Memory B cell (primary cell): ENCODE data around the gene CAMTA1.
"Not testable (repeated sequence)": the region's sequence is repeated elsewhere in the genome, so short reads cannot be mapped to it uniquely, and the experiment has no call there.

Experiments used
- ATAC-seq: fragments of 150-1000 bp; cut with Tn5 transposase; 2 replicates; pipeline ENCODE4 v1.10.0; 2021; ENCODE audit warnings: low read depth, mild to moderate bottlenecking, moderate library complexity
- DNase-seq, 2 donors: peaks; one replicate each; pipeline ENCODE4 v3.0.0; 2022; ENCODE audit warnings: low spot score in 2 of 2
- H3K27ac Mint-ChIP-seq: one replicate; pipeline ENCODE4 v1.8.0; 2022; ENCODE audit warnings: mild to moderate bottlenecking, moderate library complexity, mixed read lengths
- H3K27me3 Mint-ChIP-seq: one replicate; pipeline ENCODE4 v1.8.0; 2022; ENCODE audit warnings: mixed read lengths
- H3K36me3 Mint-ChIP-seq: one replicate; pipeline ENCODE4 v1.8.0; 2022; ENCODE audit warnings: mild to moderate bottlenecking, mixed read lengths
- H3K4me1 Mint-ChIP-seq: one replicate; pipeline ENCODE4 v1.8.0; 2022; ENCODE audit warnings: mixed read lengths
- H3K4me3 Mint-ChIP-seq: one replicate; pipeline ENCODE4 v1.8.0; 2022; ENCODE audit warnings: mild to moderate bottlenecking, moderate library complexity, mixed read lengths
- H3K9me3 Mint-ChIP-seq: one replicate; pipeline ENCODE4 v1.8.0; 2022; ENCODE audit warnings: mixed read lengths

Gene CAMTA1

GRCh38 chr1:6827630-6828165, 42.4 kb downstream of the CAMTA1 start:
- ATAC-seq (no peak), DNase-seq (no peak)
- Mint-ChIP-seq H3K4me3 (no peak overlapping the region), H3K9me3 (no peaks in the 10 kb centered on the region), H3K36me3 (peaks cover 13% of the 10 kb centered on the region), H3K27ac (no peak overlapping the region), H3K27me3 (no peaks in the 10 kb centered on the region), H3K4me1 (peaks cover 4% of the 10 kb centered on the region)

DNA sequence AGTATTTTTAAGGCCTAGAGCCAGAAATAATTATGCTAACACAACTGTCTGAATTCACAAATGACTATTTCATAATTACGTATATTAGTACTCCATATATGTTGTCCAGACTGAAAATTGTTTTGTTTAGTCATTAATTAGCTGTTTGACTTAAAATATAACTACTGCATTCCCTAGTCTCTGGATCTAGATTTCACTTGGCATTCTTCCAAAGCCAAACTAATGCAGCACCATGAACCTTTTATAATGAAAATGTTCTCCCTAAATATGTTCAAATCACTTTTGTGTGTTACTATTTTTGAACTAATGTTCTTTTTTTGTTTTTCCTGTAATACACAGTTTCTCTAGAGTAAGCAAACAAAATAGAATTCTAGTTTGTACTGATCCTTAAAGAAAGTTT, 46.1 kb downstream of the CAMTA1 start:
- ATAC-seq (no peak), DNase-seq (no peak)
- Mint-ChIP-seq H3K4me3 (no peak overlapping the region), H3K36me3 (peaks cover 21% of the 10 kb centered on the region), H3K9me3 (no peaks in the 10 kb centered on the region), H3K27me3 (no peaks in the 10 kb centered on the region), H3K27ac (no peak overlapping the region), H3K4me1 (peaks cover 4% of the 10 kb centered on the region)

- H3K27me3 Mint-ChIP-seq, ATAC-seq, DNase-seq, H3K4me3 Mint-ChIP-seq, H3K9me3 Mint-ChIP-seq, H3K27ac Mint-ChIP-seq, H3K4me1 Mint-ChIP-seq: not testable (repeated sequence)
- H3K36me3 Mint-ChIP-seq = peaks cover 23% of the 10 kb centered on the region
Measured at GRCh38 chr1:6832006-6832405, 46.8 kb downstream of the CAMTA1 start.

DNA sequence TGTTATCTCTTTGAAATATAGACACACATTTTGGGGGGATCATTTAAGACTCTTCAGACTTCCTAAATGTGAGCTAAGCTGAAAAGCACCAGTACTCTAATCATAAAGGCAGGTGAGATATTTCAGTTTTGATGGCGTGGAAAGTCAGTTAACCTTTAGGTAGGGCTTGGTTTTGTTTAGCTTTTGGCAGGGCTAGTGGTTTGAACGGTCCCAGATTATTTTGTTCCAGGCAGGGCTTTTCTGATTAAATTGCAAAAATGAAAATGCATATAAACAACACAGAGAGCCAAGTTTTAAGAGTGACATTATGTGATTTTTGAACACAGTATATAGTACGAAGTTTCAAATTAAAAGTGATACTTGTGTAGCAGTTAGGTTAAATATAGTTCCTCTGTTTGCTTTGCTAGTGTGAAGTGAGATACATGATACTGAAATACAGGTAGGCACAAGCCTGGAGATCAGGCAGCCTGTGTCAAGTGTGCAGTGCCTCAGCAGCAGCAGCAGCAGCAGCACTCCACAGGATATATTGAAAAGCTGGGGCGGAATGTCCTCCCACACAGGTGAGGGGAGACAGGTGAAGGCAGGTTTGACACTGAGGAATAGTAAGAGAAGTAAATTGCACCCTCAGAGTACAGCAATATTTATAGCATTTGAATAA, 47.4 kb downstream of the CAMTA1 start:
- no peak overlapping the region for H3K27ac Mint-ChIP-seq
- peaks cover 4% of the 10 kb centered on the region for H3K4me1 Mint-ChIP-seq
- no peak overlapping the region for H3K4me3 Mint-ChIP-seq
- DNase-seq (no peak), ATAC-seq (no peak)
- no peaks in the 10 kb centered on the region for H3K9me3 Mint-ChIP-seq
- H3K36me3 Mint-ChIP-seq = peaks cover 21% of the 10 kb centered on the region
- H3K27me3 Mint-ChIP-seq = no peaks in the 10 kb centered on the region

DNA sequence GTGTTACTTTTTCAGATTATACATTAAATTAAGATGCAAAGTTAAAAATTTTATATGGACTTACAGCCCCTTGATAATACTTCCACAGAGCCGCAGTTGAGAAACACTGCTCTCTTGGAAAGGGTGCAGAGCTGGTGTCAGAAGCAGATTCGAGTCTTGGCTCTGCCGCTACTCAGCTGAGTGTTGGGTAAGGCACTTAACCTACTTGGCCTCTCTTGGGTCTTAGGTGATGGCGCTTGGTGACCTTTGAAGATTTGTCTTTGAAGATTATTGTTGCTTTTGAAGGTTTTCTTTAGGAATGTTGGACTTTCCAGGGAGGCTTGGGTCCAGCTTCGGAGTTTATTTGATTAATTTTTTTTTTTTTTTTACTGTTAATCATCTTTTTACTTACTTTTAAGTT, 48.5 kb downstream of the CAMTA1 start:
- no peak overlapping the region for H3K4me3 Mint-ChIP-seq
- ATAC-seq = no peak
- peaks cover 4% of the 10 kb centered on the region for H3K4me1 Mint-ChIP-seq
- no peaks in the 10 kb centered on the region for H3K27me3 Mint-ChIP-seq
- DNase-seq = no peak
- peaks cover 17% of the 10 kb centered on the region for H3K36me3 Mint-ChIP-seq
- no peak overlapping the region for H3K27ac Mint-ChIP-seq
- no peaks in the 10 kb centered on the region for H3K9me3 Mint-ChIP-seq

GRCh38 chr1:6834366-6834765, 49.1 kb downstream of the CAMTA1 start:
- DNase-seq = no peak
- no peak overlapping the region for H3K27ac Mint-ChIP-seq
- no peak overlapping the region for H3K4me3 Mint-ChIP-seq
- peaks cover 5% of the 10 kb centered on the region for H3K4me1 Mint-ChIP-seq
- no peak for ATAC-seq
- H3K27me3 Mint-ChIP-seq = no peaks in the 10 kb centered on the region
- no peaks in the 10 kb centered on the region for H3K9me3 Mint-ChIP-seq
- H3K36me3 Mint-ChIP-seq = peaks cover 15% of the 10 kb centered on the region

DNA sequence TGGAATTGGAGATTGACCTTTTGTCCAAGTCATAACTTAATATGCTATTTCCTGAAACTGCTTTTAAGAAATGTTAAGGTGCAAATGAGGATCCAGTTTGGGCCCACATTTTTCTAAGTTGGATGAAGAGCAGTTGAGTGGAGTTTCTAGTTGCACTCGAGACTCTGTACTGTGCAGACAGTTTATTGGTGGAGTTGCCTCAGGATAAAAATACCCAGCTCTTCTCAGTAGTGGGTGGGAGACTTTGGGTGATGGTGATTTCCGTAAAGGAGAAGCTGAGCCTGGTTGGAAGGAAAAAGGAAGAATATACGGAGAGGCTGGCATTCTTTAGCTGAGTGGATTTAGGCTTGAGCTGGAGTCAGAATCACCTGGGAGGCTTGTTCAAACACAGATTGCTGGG, 49.9 kb downstream of the CAMTA1 start:
- Mint-ChIP-seq H3K27ac (no peak overlapping the region), H3K27me3 (no peaks in the 10 kb centered on the region), H3K4me1 (peaks cover 8% of the 10 kb centered on the region), H3K9me3 (no peaks in the 10 kb centered on the region), H3K36me3 (peaks cover 17% of the 10 kb centered on the region), H3K4me3 (no peak overlapping the region)
- DNase-seq (no peak), ATAC-seq (no peak)

DNA sequence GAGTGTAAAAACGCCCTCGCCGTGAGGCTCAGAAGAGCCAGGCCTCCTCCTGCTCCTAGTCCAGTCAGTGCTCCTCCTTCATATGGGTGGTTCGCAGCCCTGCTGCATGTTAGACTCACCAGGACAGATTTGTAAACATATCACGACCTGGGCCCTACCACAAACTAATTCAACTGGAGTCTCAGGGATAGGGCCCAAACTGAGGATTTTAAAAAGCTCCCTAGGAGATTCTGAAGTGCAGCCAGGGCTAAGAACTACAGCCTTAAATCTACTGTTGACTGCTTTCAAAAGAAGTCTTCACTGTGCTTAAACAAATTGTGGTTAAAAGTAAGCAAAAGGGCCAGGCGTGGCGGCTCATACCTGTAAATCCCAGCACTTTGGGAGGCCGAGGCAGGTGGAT, 57.0 kb downstream of the CAMTA1 start:
- no peak for ATAC-seq
- H3K4me1 Mint-ChIP-seq = peaks cover 21% of the 10 kb centered on the region
- peak overlapping the region; percentile 24 for H3K27ac Mint-ChIP-seq
- peaks cover 45% of the 10 kb centered on the region for H3K36me3 Mint-ChIP-seq
- H3K27me3 Mint-ChIP-seq = no peaks in the 10 kb centered on the region
- no peak for DNase-seq
- peaks cover 6% of the 10 kb centered on the region for H3K9me3 Mint-ChIP-seq
- H3K4me3 Mint-ChIP-seq = no peak overlapping the region

GRCh38 chr1:6845786-6846185, 60.5 kb downstream of the CAMTA1 start:
- not testable (repeated sequence) for ATAC-seq, H3K4me3 Mint-ChIP-seq, H3K27me3 Mint-ChIP-seq, H3K27ac Mint-ChIP-seq, DNase-seq, H3K9me3 Mint-ChIP-seq
- H3K36me3 Mint-ChIP-seq = peaks cover 52% of the 10 kb centered on the region
- H3K4me1 Mint-ChIP-seq = peaks cover 13% of the 10 kb centered on the region

- Mint-ChIP-seq H3K36me3 (peaks cover 55% of the 10 kb centered on the region), H3K4me1 (peaks cover 6% of the 10 kb centered on the region), H3K9me3 (peaks cover 9% of the 10 kb centered on the region), H3K27ac (no peak overlapping the region), H3K27me3 (no peaks in the 10 kb centered on the region), H3K4me3 (no peak overlapping the region)
- DNase-seq = no peak
- ATAC-seq = no peak
Measured at GRCh38 chr1:6848816-6849215, 63.6 kb downstream of the CAMTA1 start.

DNA sequence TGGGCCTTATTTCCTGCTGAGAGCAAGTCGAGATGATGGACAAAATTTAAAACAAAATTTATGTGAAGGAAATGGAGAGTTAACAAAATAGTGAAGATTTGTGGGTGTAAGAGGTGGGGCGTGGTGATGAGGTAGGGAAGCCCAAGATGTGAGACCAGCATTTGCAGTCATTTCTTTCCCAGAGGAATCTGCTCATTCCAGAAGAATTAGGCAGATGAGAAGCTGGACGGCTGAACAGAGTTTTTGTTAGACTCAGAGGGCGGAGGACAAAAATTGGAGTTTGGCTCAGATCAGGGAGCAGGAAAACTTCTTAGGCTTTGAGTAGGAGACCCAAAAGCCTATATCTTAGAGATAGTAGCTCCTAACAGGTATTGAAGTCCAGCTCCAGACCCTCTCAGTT, 65.3 kb downstream of the CAMTA1 start:
- H3K9me3 Mint-ChIP-seq = peaks cover 6% of the 10 kb centered on the region
- no peaks in the 10 kb centered on the region for H3K27me3 Mint-ChIP-seq
- ATAC-seq (no peak), DNase-seq (no peak)
- H3K4me1 Mint-ChIP-seq = peaks cover 6% of the 10 kb centered on the region
- peaks cover 52% of the 10 kb centered on the region for H3K36me3 Mint-ChIP-seq
- no peak overlapping the region for H3K4me3 Mint-ChIP-seq
- no peak overlapping the region for H3K27ac Mint-ChIP-seq

DNA sequence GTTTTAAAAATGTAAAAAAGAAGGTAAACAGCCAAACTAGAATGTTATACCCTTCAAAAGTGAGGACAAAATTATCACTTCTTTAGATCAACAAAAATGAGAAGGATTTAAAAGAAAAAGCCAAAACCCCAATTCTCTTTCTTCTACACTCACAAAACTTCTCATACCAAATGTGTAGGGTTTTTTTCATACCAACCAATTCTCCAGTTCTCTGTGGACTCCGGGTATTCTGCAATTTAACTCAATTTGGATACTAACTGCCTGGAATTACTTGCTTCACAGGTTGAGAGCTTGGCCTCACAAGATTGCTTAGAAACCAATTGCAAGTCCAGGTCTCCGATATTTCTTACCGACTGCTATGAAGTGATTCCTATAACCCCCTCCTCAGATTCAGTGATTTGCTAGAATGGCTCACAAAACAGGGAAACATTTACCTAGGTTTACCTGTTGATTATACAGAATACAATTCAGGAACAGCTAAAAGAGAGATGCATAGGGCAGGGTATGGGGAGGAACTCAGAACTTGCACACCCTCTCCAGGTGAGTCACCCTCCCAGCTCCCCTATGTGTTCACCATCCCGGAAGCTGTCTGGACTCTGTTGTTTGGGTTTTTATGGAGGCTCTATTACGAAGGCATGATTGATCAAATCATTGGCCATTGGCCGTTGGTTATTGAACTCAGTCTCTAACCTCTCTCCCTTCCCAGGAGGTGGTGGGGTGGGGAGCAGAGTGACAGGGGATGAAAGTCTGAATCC, 67.1 kb downstream of the CAMTA1 start:
- Mint-ChIP-seq H3K4me1 (peaks cover 6% of the 10 kb centered on the region), H3K27ac (no peak overlapping the region), H3K27me3 (no peaks in the 10 kb centered on the region), H3K4me3 (no peak overlapping the region), H3K9me3 (peaks cover 3% of the 10 kb centered on the region), H3K36me3 (peaks cover 46% of the 10 kb centered on the region)
- no peak for DNase-seq
- no peak for ATAC-seq

GRCh38 chr1:6854166-6854565, 68.9 kb downstream of the CAMTA1 start:
- H3K4me1 Mint-ChIP-seq = peaks cover 12% of the 10 kb centered on the region
- H3K4me3 Mint-ChIP-seq = no peak overlapping the region
- H3K36me3 Mint-ChIP-seq = peaks cover 36% of the 10 kb centered on the region
- no peaks in the 10 kb centered on the region for H3K27me3 Mint-ChIP-seq
- H3K9me3 Mint-ChIP-seq = peaks cover 3% of the 10 kb centered on the region
- DNase-seq = no peak
- no peak overlapping the region for H3K27ac Mint-ChIP-seq
- no peak for ATAC-seq

DNA sequence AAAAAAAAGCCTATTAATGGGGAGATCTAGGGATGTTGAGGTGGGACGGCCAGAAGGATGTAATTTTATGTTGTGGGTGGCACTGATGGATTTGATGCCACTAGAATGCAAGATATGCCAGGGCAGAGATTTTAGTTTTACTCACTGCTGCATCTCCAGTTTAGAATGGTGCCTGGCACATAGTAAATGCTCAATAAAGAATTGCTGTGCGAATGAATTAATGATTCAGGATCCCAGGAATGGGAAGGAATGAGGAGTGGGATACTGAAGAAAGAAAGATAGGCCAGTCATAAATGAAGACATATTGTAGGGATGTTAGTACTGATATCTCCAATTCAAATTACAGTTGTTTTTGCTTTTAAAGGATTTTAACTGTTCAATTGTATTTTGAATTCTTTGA, 72.6 kb downstream of the CAMTA1 start:
- Mint-ChIP-seq H3K27me3 (no peaks in the 10 kb centered on the region), H3K4me3 (no peak overlapping the region), H3K9me3 (peaks cover 3% of the 10 kb centered on the region), H3K27ac (no peak overlapping the region), H3K36me3 (peaks cover 20% of the 10 kb centered on the region), H3K4me1 (peaks cover 24% of the 10 kb centered on the region)
- DNase-seq (no peak), ATAC-seq (no peak)
